Keratinocyte (primary cell): Measurements from ENCODE around the gene SLC44A3.

ENCODE experiments used
- EZH2 ChIP-seq: IDR thresholded peaks from one replicate; pipeline ENCODE4 v1.6.1; 2012; ENCODE audit warnings: inconsistent platforms, mild to moderate bottlenecking, low read length, moderate library complexity
- TF ChIP-seq, protein P1 (sequence below), 3 experiments: IDR thresholded peaks in 1 of 3; conservative IDR thresholded peaks in 1 of 3; optimal IDR thresholded peaks in 1 of 3; 2 replicates in 2 of 3; 3 replicates in 1 of 3; pipeline versions ENCODE3 to v1.5.1; 2011; ENCODE audit warnings: low read length in 3 of 3, mild to moderate bottlenecking in 3 of 3, moderate library complexity in 2 of 3, control low read depth in 1 of 3, inconsistent platforms in 1 of 3; ENCODE audit not compliant: insufficient read depth in 2 of 3; ENCODE audit errors: extremely low read depth in 1 of 3

- TF ChIP-seq, protein P1, sequence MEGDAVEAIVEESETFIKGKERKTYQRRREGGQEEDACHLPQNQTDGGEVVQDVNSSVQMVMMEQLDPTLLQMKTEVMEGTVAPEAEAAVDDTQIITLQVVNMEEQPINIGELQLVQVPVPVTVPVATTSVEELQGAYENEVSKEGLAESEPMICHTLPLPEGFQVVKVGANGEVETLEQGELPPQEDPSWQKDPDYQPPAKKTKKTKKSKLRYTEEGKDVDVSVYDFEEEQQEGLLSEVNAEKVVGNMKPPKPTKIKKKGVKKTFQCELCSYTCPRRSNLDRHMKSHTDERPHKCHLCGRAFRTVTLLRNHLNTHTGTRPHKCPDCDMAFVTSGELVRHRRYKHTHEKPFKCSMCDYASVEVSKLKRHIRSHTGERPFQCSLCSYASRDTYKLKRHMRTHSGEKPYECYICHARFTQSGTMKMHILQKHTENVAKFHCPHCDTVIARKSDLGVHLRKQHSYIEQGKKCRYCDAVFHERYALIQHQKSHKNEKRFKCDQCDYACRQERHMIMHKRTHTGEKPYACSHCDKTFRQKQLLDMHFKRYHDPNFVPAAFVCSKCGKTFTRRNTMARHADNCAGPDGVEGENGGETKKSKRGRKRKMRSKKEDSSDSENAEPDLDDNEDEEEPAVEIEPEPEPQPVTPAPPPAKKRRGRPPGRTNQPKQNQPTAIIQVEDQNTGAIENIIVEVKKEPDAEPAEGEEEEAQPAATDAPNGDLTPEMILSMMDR (optimal IDR thresholded peaks at IDR 0.05 in 1 of 3, IDR thresholded peaks at IDR 0.05 in 1 of 3, conservative IDR thresholded peaks at IDR 0.05 in 1 of 3; ENCODE audit: extremely low read depth in 1 of 3, insufficient read depth in 2 of 3, low read length in 3 of 3): no peak
- no peak for TF ChIP-seq EZH2
Observed at GRCh38 chr1:94912263-94913184, 92.4 kb downstream of the SLC44A3 start.
